ENCODE measurements around the gene ASB5.
"Not testable (repeated sequence)": the region's sequence is repeated elsewhere in the genome, so short reads cannot be mapped to it uniquely, and the experiment has no call there.

Gene ASB5

GRCh38 chr4:176217510-176217909 lies 51.5 kb downstream of the ASB5 start:
- no peak for DNase-seq

- not testable (repeated sequence) for DNase-seq
Measured at GRCh38 chr4:176212351-176212750, 56.7 kb downstream of the ASB5 start.

- no peak for DNase-seq
Measured at GRCh38 chr4:176210579-176211296, 58.3 kb downstream of the ASB5 start.

GRCh38 chr4:176210101-176210500 lies 58.9 kb downstream of the ASB5 start:
- no peak for DNase-seq

- DNase-seq: no peak
Measured at GRCh38 chr4:176209535-176209934, 59.5 kb downstream of the ASB5 start.

- no peak for DNase-seq
Measured at GRCh38 chr4:176207839-176208238, 61.2 kb downstream of the ASB5 start.

GRCh38 chr4:176205299-176205698 lies 63.7 kb downstream of the ASB5 start:
- no peak for DNase-seq

GRCh38 chr4:176198316-176198903 lies 70.6 kb downstream of the ASB5 start:
- DNase-seq: no peak

GRCh38 chr4:176195184-176195978 lies 73.6 kb downstream of the ASB5 start, which contains the start of gene SPATA4:
SPATA4 (minus strand) TSS chr4:176195585; CDS start chr4:176195562, 23 bp downstream.
- DNase-seq: peak; percentile 69

- peak; percentile 13 for DNase-seq
Measured at GRCh38 chr4:176193938-176194337, 75.1 kb downstream of the ASB5 start.

- no peak for DNase-seq
Measured at GRCh38 chr4:176193126-176193525, 75.9 kb downstream of the ASB5 start.

GRCh38 chr4:176191974-176192373 lies 77.0 kb downstream of the ASB5 start:
- no peak for DNase-seq

- DNase-seq: no peak
Measured at GRCh38 chr4:176189891-176190795, 78.9 kb downstream of the ASB5 start.

- no peak for DNase-seq
Measured at GRCh38 chr4:176188654-176189053, 80.4 kb downstream of the ASB5 start.

GRCh38 chr4:176187624-176188023 lies 81.4 kb downstream of the ASB5 start:
- DNase-seq: peak; percentile 15

- no peak for DNase-seq
Measured at GRCh38 chr4:176186671-176187395, 82.2 kb downstream of the ASB5 start.

- DNase-seq: no peak
Measured at GRCh38 chr4:176186067-176186466, 83.0 kb downstream of the ASB5 start.

- peak; percentile 37 for DNase-seq
Measured at GRCh38 chr4:176185051-176185450, 84.0 kb downstream of the ASB5 start.

Data from NCI-H226 (cell line).